Measurements from ENCODE around the gene RNF212B.

RNF212B gene

DNA sequence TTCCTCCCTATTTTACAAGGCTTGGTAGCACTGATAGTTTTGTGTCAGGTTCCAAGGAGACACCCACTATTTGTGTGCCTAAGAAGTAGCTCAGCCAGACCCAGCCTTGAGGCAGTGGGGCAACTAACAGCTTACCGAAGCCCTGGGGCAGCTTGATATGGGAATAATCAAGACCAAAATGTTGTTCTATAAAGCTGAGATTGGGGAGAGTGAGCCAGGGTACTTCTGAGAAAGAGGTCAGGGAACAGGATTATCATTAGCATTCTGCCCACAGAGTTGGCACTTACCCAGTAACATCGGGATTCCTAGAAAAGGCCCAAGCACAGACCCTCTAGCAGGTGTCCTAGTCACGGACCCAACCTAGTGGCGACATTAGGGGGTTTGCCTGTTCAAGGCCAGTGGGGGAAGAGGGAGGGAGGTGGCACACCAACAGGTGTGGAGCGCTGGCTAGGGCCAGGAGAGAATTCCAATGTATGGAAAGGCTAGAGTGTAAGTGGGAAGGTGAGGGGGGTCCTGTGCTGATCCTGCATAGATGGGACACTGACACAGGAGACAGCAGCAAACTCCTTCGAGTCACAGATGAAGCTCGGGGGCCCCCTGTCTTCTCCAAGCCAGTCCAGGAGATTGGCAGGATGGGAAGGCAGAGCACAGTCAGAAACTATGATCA lies 60.0 kb downstream of the RNF212B start:
- peak; percentile 91 for DNase-seq

GRCh38 chr14:23299211-23299957 lies 61.6 kb downstream of the RNF212B start:
- peak; percentile 73 for DNase-seq

DNA sequence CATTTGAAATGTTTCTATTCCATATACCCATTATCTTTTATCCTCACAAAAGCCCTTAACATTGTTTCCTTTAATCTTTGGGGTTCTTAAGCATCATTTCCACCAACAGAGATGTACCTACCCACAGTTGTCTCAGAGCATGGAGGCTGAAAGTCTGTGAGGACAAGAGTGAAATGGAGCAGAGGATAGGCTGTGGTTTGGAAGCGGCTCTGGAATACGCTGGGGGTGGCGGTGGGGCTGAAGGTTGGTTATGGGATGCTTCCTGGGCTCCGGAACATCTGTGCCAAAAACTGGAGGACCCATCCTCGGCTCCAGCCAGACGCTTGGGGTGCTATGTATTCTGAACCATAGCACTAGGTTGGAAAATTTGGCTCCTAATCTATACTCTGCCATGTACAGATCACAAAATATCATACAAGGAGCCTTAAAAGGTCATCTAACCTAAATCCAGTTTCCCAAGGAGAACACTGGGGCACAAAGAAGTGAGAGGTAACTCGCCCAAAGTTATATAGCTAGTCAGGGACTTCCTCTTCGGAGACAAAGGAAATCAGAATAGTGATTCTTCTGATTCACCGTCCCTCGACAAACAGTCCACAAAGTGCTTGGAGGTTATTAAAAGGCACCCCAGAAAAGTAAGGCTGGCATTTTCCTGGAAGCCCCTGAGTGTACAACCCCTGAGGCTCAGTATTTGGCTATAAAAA lies 62.4 kb downstream of the RNF212B start:
- no peak for DNase-seq

- no peak for DNase-seq
Measured at GRCh38 chr14:23300687-23301223, 63.0 kb downstream of the RNF212B start.

DNA sequence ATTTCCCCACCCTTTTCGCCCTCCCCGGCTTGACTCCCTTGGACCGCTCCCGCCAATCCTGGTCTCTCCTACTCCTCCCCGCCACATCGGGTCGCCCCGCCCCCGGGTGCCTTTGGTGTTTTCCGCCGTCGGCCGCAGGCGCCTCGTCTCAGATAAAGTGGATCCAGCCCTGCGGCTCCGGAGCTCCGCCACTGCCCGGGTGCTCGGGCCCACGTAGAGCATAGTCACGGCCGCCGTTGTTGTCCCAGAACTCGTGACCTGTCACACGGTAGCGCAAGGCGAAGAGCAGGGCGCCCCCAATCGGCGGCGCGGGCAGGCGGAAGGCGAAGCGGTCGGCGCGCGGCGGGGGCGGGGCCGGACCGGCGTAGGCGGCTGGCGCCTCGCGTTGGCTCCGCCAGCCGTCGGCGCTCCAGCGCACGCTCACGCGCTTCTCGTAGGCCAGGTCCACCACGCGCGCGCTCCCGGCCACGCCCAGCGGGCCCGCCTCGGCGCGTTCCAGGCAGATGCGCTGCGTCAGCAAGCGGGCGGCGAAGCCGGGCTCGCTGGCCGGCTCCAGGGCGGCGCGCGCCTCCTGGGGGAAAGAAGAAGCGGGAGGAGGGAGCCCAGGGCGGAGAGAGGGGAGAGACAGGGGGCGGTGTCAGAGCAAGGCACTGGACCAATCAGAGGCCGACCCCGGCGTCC lies 63.7 kb downstream of the RNF212B start:
- peak; percentile 97 for DNase-seq

- no peak for DNase-seq
Measured at GRCh38 chr14:23301969-23302289, 64.2 kb downstream of the RNF212B start.

GRCh38 chr14:23302290-23303225 lies 64.8 kb downstream of the RNF212B start, which contains the start of gene PPP1R3E:
Gene PPP1R3E, minus strand, starts transcription at chr14:23302859. Its CDS starts 283 bp downstream, at chr14:23302576.
- peak; percentile 74 for DNase-seq

GRCh38 chr14:23306412-23307145 lies 68.8 kb downstream of the RNF212B start, which contains the start of gene BCL2L2:
Gene BCL2L2, plus strand, starts transcription at chr14:23306833. Its CDS starts 935 bp downstream, at chr14:23307768.
- DNase-seq, result peak; percentile 83

GRCh38 chr14:23307146-23307530 lies 69.4 kb downstream of the RNF212B start:
- DNase-seq, result no peak

DNA sequence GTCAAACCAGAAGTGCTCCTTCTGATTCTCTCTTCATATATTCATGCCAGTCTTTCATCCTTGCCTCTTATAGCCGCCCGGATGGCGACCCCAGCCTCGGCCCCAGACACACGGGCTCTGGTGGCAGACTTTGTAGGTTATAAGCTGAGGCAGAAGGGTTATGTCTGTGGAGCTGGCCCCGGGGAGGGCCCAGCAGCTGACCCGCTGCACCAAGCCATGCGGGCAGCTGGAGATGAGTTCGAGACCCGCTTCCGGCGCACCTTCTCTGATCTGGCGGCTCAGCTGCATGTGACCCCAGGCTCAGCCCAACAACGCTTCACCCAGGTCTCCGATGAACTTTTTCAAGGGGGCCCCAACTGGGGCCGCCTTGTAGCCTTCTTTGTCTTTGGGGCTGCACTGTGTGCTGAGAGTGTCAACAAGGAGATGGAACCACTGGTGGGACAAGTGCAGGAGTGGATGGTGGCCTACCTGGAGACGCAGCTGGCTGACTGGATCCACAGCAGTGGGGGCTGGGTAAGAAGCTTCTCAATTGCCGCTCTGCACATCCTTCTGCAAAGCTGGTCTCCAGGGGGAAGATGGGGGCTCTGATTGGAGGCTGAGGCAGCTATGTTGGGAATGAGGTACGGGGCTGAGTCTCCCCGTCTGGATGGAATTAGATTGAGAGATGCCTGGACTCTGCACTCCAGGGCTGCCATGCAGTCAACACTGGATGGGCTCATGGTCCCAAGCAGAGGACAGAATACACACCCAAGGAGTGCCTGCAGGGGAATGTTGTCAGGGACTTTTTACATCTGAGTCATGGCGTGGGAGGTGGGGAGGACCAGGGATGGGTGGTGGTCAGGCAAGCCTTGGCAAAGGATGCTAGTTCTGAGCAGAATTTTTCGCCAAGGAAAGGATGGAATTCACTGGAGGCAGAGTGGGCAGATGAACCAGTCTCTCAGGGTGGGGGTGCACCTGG lies 70.2 kb downstream of the RNF212B start:
- DNase-seq, result no peak

GRCh38 chr14:23308721-23309445 lies 71.1 kb downstream of the RNF212B start:
- no peak for DNase-seq

GRCh38 chr14:23310546-23310945 lies 72.8 kb downstream of the RNF212B start:
- DNase-seq, result no peak

GRCh38 chr14:23316300-23316699 lies 78.6 kb downstream of the RNF212B start:
- DNase-seq, result no peak

GRCh38 chr14:23319746-23320583 lies 82.2 kb downstream of the RNF212B start:
- no peak for DNase-seq

- DNase-seq, result peak; percentile 100
Measured at GRCh38 chr14:23320584-23321571, 83.1 kb downstream of the RNF212B start, which contains the start of gene PABPN1. Gene PABPN1, plus strand, starts transcription at chr14:23321457. Its CDS starts 13 bp downstream, at chr14:23321470.
